Caco-2 (cell line): ENCODE measurements around the gene SEC16A. TPM values are rescaled to one million over a fixed set of nuclear protein-coding genes. Genes with fewer than 3 reads are reported as not detected.

Experiments used
- BruUV-seq: library from RNA; stranded (reverse); fragments of 400-500 nt; replicated peaks from 2 replicates; lab custom pipeline; 2021; lab: Mats Ljungman, UMichigan
- CTCF ChIA-PET: fragments of 300-600 bp; sonication (Branson Sonifier 250); formaldehyde crosslinking; loops from one replicate; lab custom pipeline; 2022; ENCODE audit warnings: antibody characterized with exemption; lab: Charles Lee
- POLR2A ChIA-PET: fragments of 300-600 bp; sonication (Branson Sonifier 250); formaldehyde crosslinking; loops from one replicate; lab custom pipeline; 2022; ENCODE audit warnings: antibody characterized with exemption; lab: Charles Lee
- DNase-seq, 2 experiments: peaks; one replicate each; pipeline versions ENCODE4 v3.0.0 to v3.0.0-alpha.2; 2020 to 2022
- H3K27me3 ChIP-seq: replicated peaks from 2 replicates; pipeline ENCODE4 v1.6.0; 2011; ENCODE audit warnings: low read length; ENCODE audit not compliant: control insufficient read depth, insufficient read depth
- H3K36me3 ChIP-seq: 2 replicates; pipeline ENCODE4 v1.5.1; 2011; ENCODE audit warnings: low read length; ENCODE audit not compliant: control insufficient read depth, insufficient read depth
- H3K4me1 ChIP-seq: fragments of 250-450 bp; sonication (Bioruptor Pico); 2 replicates; pipeline ENCODE4 v1.5.1; 2020; ENCODE audit warnings: mild to moderate bottlenecking
- H3K4me3 ChIP-seq: 2 replicates; pipeline ENCODE4 v1.5.1; 2011; ENCODE audit warnings: low read depth, mild to moderate bottlenecking, control low read depth, low read length
- H3K9me3 ChIP-seq: fragments of 250-450 bp; sonication (Bioruptor Pico); 2 replicates; pipeline ENCODE4 v1.5.1; 2020; ENCODE audit warnings: mild to moderate bottlenecking, moderate library complexity
- H3K27ac Mint-ChIP-seq: one replicate; pipeline ENCODE4 v1.8.0; 2022; ENCODE audit warnings: mixed read lengths; ENCODE audit not compliant: unreplicated experiment
- H3K27me3 Mint-ChIP-seq: one replicate; pipeline ENCODE4 v1.8.0; 2022; ENCODE audit warnings: mixed read lengths; ENCODE audit not compliant: insufficient read depth, unreplicated experiment
- H3K36me3 Mint-ChIP-seq: one replicate; pipeline ENCODE4 v1.8.0; 2022; ENCODE audit warnings: mild to moderate bottlenecking, mixed read lengths; ENCODE audit not compliant: insufficient read depth, unreplicated experiment
- H3K4me1 Mint-ChIP-seq: one replicate; pipeline ENCODE4 v1.8.0; 2022; ENCODE audit warnings: low read depth, mixed read lengths; ENCODE audit not compliant: unreplicated experiment
- H3K4me3 Mint-ChIP-seq: one replicate; pipeline ENCODE4 v1.8.0; 2022; ENCODE audit warnings: mild to moderate bottlenecking, moderate library complexity, mixed read lengths; ENCODE audit not compliant: unreplicated experiment
- H3K9me3 Mint-ChIP-seq: one replicate; pipeline ENCODE4 v1.8.0; 2022; ENCODE audit warnings: mixed read lengths; ENCODE audit not compliant: unreplicated experiment
- intact Hi-C: fragments of 100-400 bp; cut with micrococcal nuclease; formaldehyde crosslinking; loops from one replicate; pipeline ENCODE4 v1.10.0; 2022; ENCODE audit not compliant: unreplicated experiment
- total RNA-seq: library from RNA; stranded (reverse); gene quantifications from 2 replicates; pipeline ENCODE4 v1.2.3, GENCODE V29; 2022
- TF ChIP-seq, protein P1 (sequence below), 2 experiments: fragments of 200-600 bp in 1 of 2; IDR thresholded peaks; 1 replicate in 1 of 2; 2 replicates in 1 of 2; pipeline versions ENCODE4 v1.5.1 to v1.8.0; 2011 to 2022; ENCODE audit warnings: antibody characterized with exemption in 1 of 2, control low read depth in 1 of 2, inconsistent platforms in 1 of 2, low read depth in 1 of 2, low read length in 1 of 2, mild to moderate bottlenecking in 1 of 2, moderate library complexity in 1 of 2; ENCODE audit not compliant: insufficient read depth in 1 of 2, severe bottlenecking in 1 of 2, unreplicated experiment in 1 of 2

SEC16A gene
- total RNA-seq, 1 experiment from 2014 or later, result 76.4 TPM

DNA sequence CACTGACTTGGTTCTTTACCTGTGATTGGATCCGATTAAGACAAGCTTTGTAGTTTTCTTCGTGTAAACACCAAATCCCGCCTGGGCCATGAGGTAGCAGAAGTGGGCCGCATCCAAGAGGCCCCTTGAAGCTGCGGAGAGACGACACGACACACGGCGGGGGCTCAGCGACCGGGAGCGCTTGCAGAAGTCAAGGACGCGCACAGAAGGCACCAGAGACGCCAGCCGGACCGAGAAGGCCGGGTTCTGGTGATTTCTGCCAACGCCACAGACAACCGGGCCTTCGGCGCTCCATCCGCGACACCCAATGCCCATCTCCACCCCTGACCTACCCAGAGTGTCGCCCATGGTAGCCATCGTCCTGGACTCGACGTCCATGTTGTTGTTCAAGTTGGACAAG lies 23.4 kb downstream of the SEC16A start:
- intact Hi-C loops, result no loop called here
- Histone ChIP-seq H3K36me3 (peaks cover 3% of the 10 kb centered on the region), H3K4me1 (no peaks in the 10 kb centered on the region), H3K9me3 (no peaks in the 10 kb centered on the region), H3K27me3 (no peaks in the 10 kb centered on the region), H3K4me3 (no peak overlapping the region)
- Mint-ChIP-seq H3K27me3 (no peaks in the 10 kb centered on the region), H3K36me3 (peaks cover 93% of the 10 kb centered on the region), H3K4me1 (no peaks in the 10 kb centered on the region), H3K9me3 (no peaks in the 10 kb centered on the region), H3K4me3 (no peak overlapping the region), H3K27ac (no peak overlapping the region)
- ChIA-PET CTCF (no interaction called here), POLR2A (no interaction called here)
- TF ChIP-seq, protein P1, sequence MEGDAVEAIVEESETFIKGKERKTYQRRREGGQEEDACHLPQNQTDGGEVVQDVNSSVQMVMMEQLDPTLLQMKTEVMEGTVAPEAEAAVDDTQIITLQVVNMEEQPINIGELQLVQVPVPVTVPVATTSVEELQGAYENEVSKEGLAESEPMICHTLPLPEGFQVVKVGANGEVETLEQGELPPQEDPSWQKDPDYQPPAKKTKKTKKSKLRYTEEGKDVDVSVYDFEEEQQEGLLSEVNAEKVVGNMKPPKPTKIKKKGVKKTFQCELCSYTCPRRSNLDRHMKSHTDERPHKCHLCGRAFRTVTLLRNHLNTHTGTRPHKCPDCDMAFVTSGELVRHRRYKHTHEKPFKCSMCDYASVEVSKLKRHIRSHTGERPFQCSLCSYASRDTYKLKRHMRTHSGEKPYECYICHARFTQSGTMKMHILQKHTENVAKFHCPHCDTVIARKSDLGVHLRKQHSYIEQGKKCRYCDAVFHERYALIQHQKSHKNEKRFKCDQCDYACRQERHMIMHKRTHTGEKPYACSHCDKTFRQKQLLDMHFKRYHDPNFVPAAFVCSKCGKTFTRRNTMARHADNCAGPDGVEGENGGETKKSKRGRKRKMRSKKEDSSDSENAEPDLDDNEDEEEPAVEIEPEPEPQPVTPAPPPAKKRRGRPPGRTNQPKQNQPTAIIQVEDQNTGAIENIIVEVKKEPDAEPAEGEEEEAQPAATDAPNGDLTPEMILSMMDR (IDR thresholded peaks at IDR 0.05; ENCODE audit: insufficient read depth in 1 of 2, low read depth in 1 of 2, low read length in 1 of 2, severe bottlenecking in 1 of 2, unreplicated experiment in 1 of 2), result no peak
- BruUV-seq, result no TSS peak
- DNase-seq, result no peak

DNA sequence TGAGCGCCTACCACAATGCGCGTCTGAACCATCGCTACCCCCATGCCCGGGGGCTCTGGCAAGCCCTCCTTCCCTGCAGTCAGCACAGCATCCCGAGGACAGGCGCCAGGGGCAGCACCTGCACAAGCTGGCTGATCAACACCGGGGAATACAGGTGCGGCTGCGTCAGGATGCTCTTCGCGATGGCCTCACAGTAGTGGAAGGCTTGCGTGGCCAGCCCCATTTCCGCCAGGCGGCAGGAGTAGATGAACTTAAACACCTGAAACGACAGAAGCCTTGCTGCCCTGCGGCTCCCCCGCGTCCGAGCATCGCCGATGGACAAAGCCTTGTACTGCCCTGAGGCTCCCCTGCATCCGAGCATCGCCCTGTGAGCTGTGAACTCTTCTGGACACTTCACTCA lies 25.5 kb downstream of the SEC16A start:
- ChIA-PET POLR2A (no interaction called here), CTCF (interaction anchor here (0.5 kb wide), 1 partner anchor 33 kb away, joined by 10 read pairs; no protein-coding TSS in a partner anchor)
- H3K4me3 Mint-ChIP-seq, result no peak overlapping the region
- Histone ChIP-seq H3K9me3 (no peaks in the 10 kb centered on the region), H3K27me3 (no peaks in the 10 kb centered on the region), H3K4me1 (no peaks in the 10 kb centered on the region), H3K4me3 (no peak overlapping the region), H3K36me3 (peaks cover 3% of the 10 kb centered on the region)
- no peaks in the 10 kb centered on the region for H3K27me3 Mint-ChIP-seq
- DNase-seq, result no peak
- H3K4me1 Mint-ChIP-seq, result no peaks in the 10 kb centered on the region
- H3K36me3 Mint-ChIP-seq, result peaks cover 96% of the 10 kb centered on the region
- H3K9me3 Mint-ChIP-seq, result no peaks in the 10 kb centered on the region
- TF ChIP-seq, protein P1 (IDR thresholded peaks at IDR 0.05; ENCODE audit: insufficient read depth in 1 of 2, low read depth in 1 of 2, low read length in 1 of 2, severe bottlenecking in 1 of 2, unreplicated experiment in 1 of 2), result no peak
- no peak overlapping the region for H3K27ac Mint-ChIP-seq
- intact Hi-C loops, result no loop called here
- no TSS peak for BruUV-seq

DNA sequence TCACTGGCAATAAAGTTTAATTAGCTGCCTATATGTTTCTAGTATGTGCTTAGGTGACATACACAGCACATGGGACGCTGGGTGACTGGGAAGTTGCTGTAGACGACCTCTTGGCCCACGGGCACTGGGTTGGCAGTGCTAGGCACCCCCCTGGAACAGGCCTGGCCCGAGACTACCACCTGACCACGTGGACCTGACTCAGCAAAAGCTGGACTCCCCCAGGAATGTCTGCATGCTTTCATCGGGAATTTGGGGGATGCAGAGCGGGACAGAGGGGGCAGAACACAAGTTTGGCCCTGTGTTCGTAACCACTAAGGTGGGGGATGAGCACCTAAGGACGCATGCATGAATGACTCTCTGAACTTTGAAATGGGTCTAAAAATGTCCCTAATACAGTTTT lies 26.6 kb downstream of the SEC16A start:
- H3K4me1 Mint-ChIP-seq, result no peaks in the 10 kb centered on the region
- H3K36me3 Mint-ChIP-seq, result peaks cover 96% of the 10 kb centered on the region
- POLR2A ChIA-PET, result no interaction called here
- no TSS peak for BruUV-seq
- H3K27ac Mint-ChIP-seq, result no peak overlapping the region
- TF ChIP-seq, protein P1 (IDR thresholded peaks at IDR 0.05; ENCODE audit: insufficient read depth in 1 of 2, low read depth in 1 of 2, low read length in 1 of 2, severe bottlenecking in 1 of 2, unreplicated experiment in 1 of 2), result no peak
- H3K27me3 ChIP-seq, result no peaks in the 10 kb centered on the region
- H3K4me3 ChIP-seq, result no peak overlapping the region
- no peaks in the 10 kb centered on the region for H3K9me3 Mint-ChIP-seq
- CTCF ChIA-PET, result no interaction called here
- no peaks in the 10 kb centered on the region for H3K9me3 ChIP-seq
- H3K27me3 Mint-ChIP-seq, result no peaks in the 10 kb centered on the region
- H3K4me3 Mint-ChIP-seq, result no peak overlapping the region
- intact Hi-C loops, result no loop called here
- H3K4me1 ChIP-seq, result no peaks in the 10 kb centered on the region
- no peak for DNase-seq
- H3K36me3 ChIP-seq, result peaks cover 3% of the 10 kb centered on the region
